SK-N-MC (cell line): ENCODE measurements around the gene PAK1IP1.

Experiments
- DNase-seq: peaks from one replicate; pipeline ENCODE4 v3.0.0-alpha.2; 2011; ENCODE audit warnings: low read depth, low spot score
- H3K27ac ChIP-seq: fragments of 200-600 bp; sonication (generic); 2 replicates; pipeline ENCODE4 v1.5.1; 2016; ENCODE audit warnings: mixed run types
- H3K36me3 ChIP-seq: fragments of 200-600 bp; sonication (generic); 2 replicates; pipeline ENCODE4 v1.6.1; 2017; ENCODE audit warnings: antibody characterized with exemption, low read length, mixed read lengths; ENCODE audit not compliant: insufficient read depth
- H3K4me3 ChIP-seq: fragments of 200-600 bp; sonication (generic); 2 replicates; pipeline ENCODE4 v1.5.1; 2016
- H3K9ac ChIP-seq: fragments of 200-600 bp; sonication (generic); 2 replicates; pipeline ENCODE4 v1.8.0; 2017; ENCODE audit warnings: mixed run types, mixed read lengths; ENCODE audit not compliant: insufficient read length
- H3K9me3 ChIP-seq: fragments of 200-600 bp; sonication (generic); 2 replicates; pipeline ENCODE4 v1.6.1; 2017; ENCODE audit warnings: low read depth, mild to moderate bottlenecking, antibody characterized with exemption, low read length, moderate library complexity, mixed read lengths
- EZH2 ChIP-seq: fragments of 200-600 bp; sonication (generic); IDR thresholded peaks from one replicate; pipeline ENCODE4 v1.6.1; 2017; ENCODE audit warnings: antibody characterized with exemption
- FOXP2 ChIP-seq: optimal IDR thresholded peaks from 2 replicates; pipeline ENCODE3; 2011; ENCODE audit warnings: mild to moderate bottlenecking, moderate library complexity; ENCODE audit not compliant: insufficient read depth; ENCODE audit errors: extremely low read length, control extremely low read depth
- POLR2AphosphoS5 ChIP-seq: IDR thresholded peaks from 2 replicates; pipeline ENCODE4 v1.6.1; 2012; ENCODE audit warnings: mild to moderate bottlenecking, low read depth, low read length, borderline replicate concordance

The PAK1IP1 gene

GRCh38 chr6:10668126-10668917 lies 26.4 kb upstream of the PAK1IP1 start:
- no peak for TF ChIP-seq FOXP2
- no peak for TF ChIP-seq EZH2
- TF ChIP-seq POLR2AphosphoS5, result no peak

GRCh38 chr6:10676403-10676802 lies 18.4 kb upstream of the PAK1IP1 start:
- no peak overlapping the region for H3K9ac ChIP-seq
- no peak overlapping the region for H3K27ac ChIP-seq
- no peaks in the 10 kb centered on the region for H3K36me3 ChIP-seq
- DNase-seq, result no peak
- H3K9me3 ChIP-seq, result no peaks in the 10 kb centered on the region
- no peak for TF ChIP-seq POLR2AphosphoS5
- TF ChIP-seq FOXP2, result no peak
- TF ChIP-seq EZH2, result no peak
- no peak overlapping the region for H3K4me3 ChIP-seq

More at GRCh38 chr6:10668126-10668917, 26.4 kb upstream of the PAK1IP1 start:
- H3K27ac ChIP-seq, result no peak overlapping the region
- no peaks in the 10 kb centered on the region for H3K36me3 ChIP-seq
- H3K4me3 ChIP-seq, result no peak overlapping the region
- H3K9ac ChIP-seq, result no peak overlapping the region
- no peak for DNase-seq
- H3K9me3 ChIP-seq, result no peaks in the 10 kb centered on the region

GRCh38 chr6:10678456-10678855 lies 16.3 kb upstream of the PAK1IP1 start:
- Histone ChIP-seq H3K9me3 (no peaks in the 10 kb centered on the region), H3K36me3 (no peaks in the 10 kb centered on the region), H3K27ac (no peak overlapping the region), H3K4me3 (no peak overlapping the region), H3K9ac (no peak overlapping the region)
- no peak for DNase-seq
- no peak for TF ChIP-seq FOXP2
- no peak for TF ChIP-seq POLR2AphosphoS5
- TF ChIP-seq EZH2, result no peak

- Histone ChIP-seq H3K9ac (no peak overlapping the region), H3K9me3 (no peaks in the 10 kb centered on the region), H3K4me3 (no peak overlapping the region), H3K27ac (no peak overlapping the region), H3K36me3 (no peaks in the 10 kb centered on the region)
- no peak for DNase-seq
- TF ChIP-seq EZH2 (no peak), POLR2AphosphoS5 (no peak), FOXP2 (no peak)
These were observed 13.0 kb upstream of the PAK1IP1 start for GRCh38 chr6:10681795-10682194.

- H3K27ac ChIP-seq, result no peak overlapping the region
- DNase-seq, result no peak
- no peak for TF ChIP-seq POLR2AphosphoS5
- TF ChIP-seq EZH2, result no peak
- TF ChIP-seq FOXP2, result no peak
- no peak overlapping the region for H3K4me3 ChIP-seq
- no peak overlapping the region for H3K9ac ChIP-seq
- no peaks in the 10 kb centered on the region for H3K9me3 ChIP-seq
- H3K36me3 ChIP-seq, result no peaks in the 10 kb centered on the region
These were observed 12.3 kb upstream of the PAK1IP1 start for GRCh38 chr6:10682355-10682988.

- no peak overlapping the region for H3K4me3 ChIP-seq
- no peak overlapping the region for H3K27ac ChIP-seq
- no peak overlapping the region for H3K9ac ChIP-seq
- H3K9me3 ChIP-seq, result no peaks in the 10 kb centered on the region
- H3K36me3 ChIP-seq, result no peaks in the 10 kb centered on the region
- no peak for DNase-seq
- no peak for TF ChIP-seq EZH2
- TF ChIP-seq FOXP2, result no peak
- no peak for TF ChIP-seq POLR2AphosphoS5
These were observed 10.2 kb upstream of the PAK1IP1 start for GRCh38 chr6:10684618-10685017.

- H3K27ac ChIP-seq, result no peak overlapping the region
- DNase-seq, result no peak
- no peaks in the 10 kb centered on the region for H3K9me3 ChIP-seq
- no peak overlapping the region for H3K9ac ChIP-seq
- TF ChIP-seq EZH2 (no peak), FOXP2 (no peak), POLR2AphosphoS5 (no peak)
- no peaks in the 10 kb centered on the region for H3K36me3 ChIP-seq
- no peak overlapping the region for H3K4me3 ChIP-seq
These were observed 9.5 kb upstream of the PAK1IP1 start for GRCh38 chr6:10685092-10685915.

GRCh38 chr6:10686901-10687300 lies 7.9 kb upstream of the PAK1IP1 start:
- no peak for TF ChIP-seq FOXP2
- no peak for TF ChIP-seq POLR2AphosphoS5
- no peak for TF ChIP-seq EZH2
- Histone ChIP-seq H3K36me3 (no peaks in the 10 kb centered on the region), H3K9me3 (no peaks in the 10 kb centered on the region), H3K4me3 (no peak overlapping the region), H3K27ac (no peak overlapping the region), H3K9ac (no peak overlapping the region)
- DNase-seq, result no peak
